Measurements from ENCODE around the gene FLOT1.
"Not testable (repeated sequence)": the region's sequence is repeated elsewhere in the genome, so short reads cannot be mapped to it uniquely, and the experiment has no call there.

Gene FLOT1

GRCh38 chr6:30747300-30747687, 4.8 kb upstream of the FLOT1 start:
- DNase-seq (ENCODE audit: low read depth in 2 of 2), result no peak

- peak; percentile 85 to 92 for DNase-seq (ENCODE audit: low read depth in 2 of 2)
Measured at GRCh38 chr6:30744054-30744805, 1.7 kb upstream of the FLOT1 start, which contains the start of gene IER3. TSS of gene IER3 (minus strand) at chr6:30744547. CDS start at chr6:30744518, 29 bp downstream.

- DNase-seq (ENCODE audit: low read depth in 2 of 2), result peak in 1 of 2 donors; percentile 39
Measured at GRCh38 chr6:30743099-30744053, 889 bp upstream of the FLOT1 start.

GRCh38 chr6:30741789-30742315, 635 bp downstream of the FLOT1 start:
- peak in 1 of 2 donors; percentile 55 for DNase-seq (ENCODE audit: low read depth in 2 of 2)

- DNase-seq (ENCODE audit: low read depth in 2 of 2), result peak in 1 of 2 donors; percentile 48
Measured at GRCh38 chr6:30741063-30741779, 1.3 kb downstream of the FLOT1 start.

- DNase-seq (ENCODE audit: low read depth in 2 of 2), result no peak
Measured at GRCh38 chr6:30740540-30740870, 2.0 kb downstream of the FLOT1 start.

GRCh38 chr6:30738532-30738931, 4.0 kb downstream of the FLOT1 start:
- no peak for DNase-seq (ENCODE audit: low read depth in 2 of 2)

- no peak for DNase-seq (ENCODE audit: low read depth in 2 of 2)
Measured at GRCh38 chr6:30735668-30736314, 6.7 kb downstream of the FLOT1 start.

- DNase-seq (ENCODE audit: low read depth in 2 of 2), result no peak
Measured at GRCh38 chr6:30732237-30732943, 10.1 kb downstream of the FLOT1 start.

GRCh38 chr6:30730601-30731435, 11.7 kb downstream of the FLOT1 start:
- peak; percentile 78 to 81 for DNase-seq (ENCODE audit: low read depth in 2 of 2)

GRCh38 chr6:30727920-30728553, 14.4 kb downstream of the FLOT1 start:
- DNase-seq (ENCODE audit: low read depth in 2 of 2), result no peak

- no peak for DNase-seq (ENCODE audit: low read depth in 2 of 2)
Measured at GRCh38 chr6:30726506-30727413, 15.7 kb downstream of the FLOT1 start.

- DNase-seq (ENCODE audit: low read depth in 2 of 2), result no peak
Measured at GRCh38 chr6:30725713-30726505, 16.6 kb downstream of the FLOT1 start.

GRCh38 chr6:30724906-30725667, 17.4 kb downstream of the FLOT1 start:
- no peak for DNase-seq (ENCODE audit: low read depth in 2 of 2)

- not testable (repeated sequence) for DNase-seq (ENCODE audit: low read depth in 2 of 2)
Measured at GRCh38 chr6:30723843-30724741, 18.4 kb downstream of the FLOT1 start.

Data from stimulated activated CD4-positive, alpha-beta T cell treated with anti-CD3 and anti-CD28 coated beads, Interleukin-1b, Interleukin-23, amount 100 ng/mL, for 4 hours (primary cell).